Stimulated activated CD8-positive, alpha-beta memory T cell treated with anti-CD3 and anti-CD28 coated beads, Interleukin-7, amount 100 ng/mL, for 1 hour (primary cell): ENCODE data around the gene MYL12A.

Experiments
- DNase-seq, 2 donors: peaks; one replicate each; pipeline ENCODE4 v3.0.0-alpha.2; 2020; ENCODE audit warnings: low read depth in 2 of 2

Gene MYL12A

GRCh38 chr18:3224223-3224622 is 23.4 kb upstream of the MYL12A start:
- DNase-seq = no peak

GRCh38 chr18:3225588-3225987 is 22.0 kb upstream of the MYL12A start:
- no peak for DNase-seq

- no peak for DNase-seq
Observed at GRCh38 chr18:3226048-3226447, 21.6 kb upstream of the MYL12A start.

- DNase-seq = no peak
Observed at GRCh38 chr18:3230401-3231334, 16.9 kb upstream of the MYL12A start.

- no peak for DNase-seq
Observed at GRCh38 chr18:3233004-3233403, 14.6 kb upstream of the MYL12A start.

GRCh38 chr18:3233433-3234168 is 14.0 kb upstream of the MYL12A start:
- DNase-seq = no peak

GRCh38 chr18:3234457-3234856 is 13.1 kb upstream of the MYL12A start:
- DNase-seq = no peak

- no peak for DNase-seq
Observed at GRCh38 chr18:3235846-3236245, 11.8 kb upstream of the MYL12A start.

GRCh38 chr18:3236470-3236869 is 11.1 kb upstream of the MYL12A start:
- no peak for DNase-seq

GRCh38 chr18:3238742-3239141 is 8.9 kb upstream of the MYL12A start:
- DNase-seq = no peak

- no peak for DNase-seq
Observed at GRCh38 chr18:3245185-3245564, 2.4 kb upstream of the MYL12A start.

- peak; percentile 51 to 57 for DNase-seq
Observed at GRCh38 chr18:3245853-3246634, 1.6 kb upstream of the MYL12A start.

GRCh38 chr18:3246635-3247239 is 864 bp upstream of the MYL12A start:
- DNase-seq = no peak

GRCh38 chr18:3248062-3248657 is 559 bp downstream of the MYL12A start:
- no peak for DNase-seq

GRCh38 chr18:3248658-3249359 is 1.2 kb downstream of the MYL12A start:
- DNase-seq = no peak

- DNase-seq = no peak
Observed at GRCh38 chr18:3250237-3251107, 2.9 kb downstream of the MYL12A start.

- no peak for DNase-seq
Observed at GRCh38 chr18:3251249-3251962, 3.8 kb downstream of the MYL12A start.

GRCh38 chr18:3251963-3252277 is 4.3 kb downstream of the MYL12A start:
- DNase-seq = no peak

- no peak for DNase-seq
Observed at GRCh38 chr18:3252843-3253242, 5.2 kb downstream of the MYL12A start.
